Mesenteric fat pad (tissue), 1 donor: ENCODE data around the gene CDK12. TPM values are rescaled to one million over a fixed set of nuclear protein-coding genes. Genes with fewer than 3 reads are reported as not detected.

Experiments
- DNase-seq: peaks from one replicate; pipeline ENCODE4 v3.0.0-alpha.2; 2020; ENCODE audit warnings: low spot score
- total RNA-seq: library from RNA; stranded (reverse); fragmentation: NEBNext Ultra II Directional; extraction: Animal tissue kit (Norgen Biotek cat#: 25700); gene quantifications from one replicate; pipeline ENCODE4 v1.2.1, GENCODE V29; 2021
- donor health status: DM: yes; HTN: yes; CAD: no.

CDK12 gene
- total RNA-seq, 1 donor from 2014 or later, result 46.5 TPM

- no peak for DNase-seq
Measured at GRCh38 chr17:39581071-39581758, 119.9 kb downstream of the CDK12 start.

DNA sequence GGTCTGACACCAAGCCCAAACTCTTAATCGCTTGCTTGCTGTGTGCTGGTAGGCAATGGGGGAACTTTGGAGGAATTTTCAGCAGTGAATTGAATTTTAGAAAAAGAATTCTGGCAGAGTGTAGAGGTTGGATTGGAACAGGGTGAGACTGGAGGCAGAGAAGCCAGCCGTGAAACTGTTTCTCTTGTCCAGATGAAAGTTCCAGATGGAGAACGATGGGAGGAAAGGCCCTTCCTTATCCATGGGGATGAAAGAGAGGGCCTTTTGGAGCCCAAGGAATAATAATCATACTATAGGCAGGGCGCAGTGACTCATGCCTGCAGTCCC, 120.4 kb downstream of the CDK12 start:
- DNase-seq, result no peak

DNA sequence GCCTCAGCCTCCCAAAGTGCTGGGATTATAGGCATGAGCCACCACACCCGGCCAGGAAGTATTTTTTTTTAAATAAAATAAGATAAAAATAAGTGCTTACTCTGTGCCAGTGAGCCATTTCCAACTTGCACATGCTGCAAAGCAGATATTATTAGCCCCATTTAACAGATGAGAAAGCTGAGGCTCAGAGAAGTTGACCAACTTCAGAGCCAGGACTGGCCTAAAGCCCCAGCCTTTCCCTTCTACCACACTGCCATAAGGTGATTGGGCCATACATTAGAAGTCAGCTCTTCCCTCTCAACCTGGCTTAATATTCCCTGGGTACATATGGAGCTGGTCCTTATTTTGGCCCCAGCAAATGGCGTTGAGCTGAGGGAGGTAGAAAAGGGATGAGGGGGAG, 121.4 kb downstream of the CDK12 start:
- no peak for DNase-seq

Other genes with a start within 250 kb of the CDK12 start
- 0.16 TPM for gene STAC2, start 235.5 kb upstream of the CDK12 start, total RNA-seq
- 17.4 TPM for gene FBXL20, start 59.9 kb upstream of the CDK12 start, total RNA-seq
- 35.5 TPM for gene MED1, start 10.2 kb upstream of the CDK12 start, total RNA-seq
- not detected for gene NEUROD2, start 146.4 kb downstream of the CDK12 start, total RNA-seq
- gene PPP1R1B, start 165.5 kb downstream of the CDK12 start, total RNA-seq, result 33.1 TPM
- 49.2 TPM for gene STARD3, start 175.7 kb downstream of the CDK12 start, total RNA-seq
- gene TCAP, start 203.9 kb downstream of the CDK12 start, total RNA-seq, result 0.64 TPM
- 0.35 TPM for gene PNMT, start 207.0 kb downstream of the CDK12 start, total RNA-seq
- 13.6 TPM for gene PGAP3, start 226.6 kb downstream of the CDK12 start, total RNA-seq
- 21.9 TPM for gene ERBB2, start 238.6 kb downstream of the CDK12 start, total RNA-seq